GM11168 (cell line): Measurements from ENCODE around the gene ETS2.

Experiments
- in situ Hi-C: fragments of 300-500 bp; cut with MboI; formaldehyde crosslinking; loops from one replicate; pipeline ENCODE4 v1.12.0; 2022; ENCODE audit warnings: low sequenced_read_pairs; ENCODE audit not compliant: unreplicated experiment

Gene ETS2

DNA sequence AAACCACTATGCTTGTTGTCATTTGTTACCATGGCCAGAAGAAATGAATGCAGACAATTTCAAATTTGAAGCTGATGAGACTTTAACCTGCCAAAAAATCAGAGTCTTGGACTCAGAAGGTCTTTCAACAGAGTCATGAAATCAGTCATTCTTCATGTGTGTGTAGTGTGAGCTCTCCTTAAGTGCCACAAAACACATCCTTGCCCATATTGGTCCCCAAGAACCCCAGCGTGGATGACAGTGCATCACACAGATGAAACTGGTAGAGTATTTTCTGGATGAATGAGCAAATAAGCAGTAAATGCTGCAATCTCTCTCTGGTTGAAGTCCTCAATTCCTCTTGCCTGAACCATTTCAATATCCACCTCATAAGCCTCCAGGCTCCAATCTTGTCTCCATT lies 28.7 kb upstream of the ETS2 start:
- in situ Hi-C loops: no loop called here

- in situ Hi-C loops: no loop called here
These were observed 28.2 kb upstream of the ETS2 start for GRCh38 chr21:38777531-38777930.

GRCh38 chr21:38780879-38781278 lies 24.9 kb upstream of the ETS2 start:
- in situ Hi-C loops: no loop called here

GRCh38 chr21:38784458-38785266 lies 21.1 kb upstream of the ETS2 start:
- in situ Hi-C loops: no loop called here

DNA sequence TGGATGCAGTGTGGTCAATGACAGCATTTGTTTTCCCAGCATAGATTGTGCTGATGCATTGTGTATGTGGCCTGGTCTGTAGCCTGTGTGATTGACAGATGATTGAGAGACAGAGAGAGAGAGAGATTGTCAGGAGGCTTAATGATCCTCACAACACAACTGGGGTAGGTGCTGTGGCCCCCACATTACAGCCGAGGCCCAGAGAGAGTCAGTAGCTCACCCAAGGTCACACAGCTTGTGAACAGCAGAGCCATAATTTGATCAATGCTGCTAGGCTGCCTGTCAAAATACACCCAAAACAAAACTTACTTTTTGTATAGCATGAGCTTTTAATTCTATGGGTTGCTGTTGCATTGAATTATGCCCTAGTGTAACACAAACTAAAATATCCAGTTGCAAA lies 20.2 kb upstream of the ETS2 start:
- in situ Hi-C loops: no loop called here

- in situ Hi-C loops: no loop called here
These were observed 18.7 kb upstream of the ETS2 start for GRCh38 chr21:38787016-38787415.

GRCh38 chr21:38787461-38788274 lies 18.1 kb upstream of the ETS2 start:
- in situ Hi-C loops: no loop called here

DNA sequence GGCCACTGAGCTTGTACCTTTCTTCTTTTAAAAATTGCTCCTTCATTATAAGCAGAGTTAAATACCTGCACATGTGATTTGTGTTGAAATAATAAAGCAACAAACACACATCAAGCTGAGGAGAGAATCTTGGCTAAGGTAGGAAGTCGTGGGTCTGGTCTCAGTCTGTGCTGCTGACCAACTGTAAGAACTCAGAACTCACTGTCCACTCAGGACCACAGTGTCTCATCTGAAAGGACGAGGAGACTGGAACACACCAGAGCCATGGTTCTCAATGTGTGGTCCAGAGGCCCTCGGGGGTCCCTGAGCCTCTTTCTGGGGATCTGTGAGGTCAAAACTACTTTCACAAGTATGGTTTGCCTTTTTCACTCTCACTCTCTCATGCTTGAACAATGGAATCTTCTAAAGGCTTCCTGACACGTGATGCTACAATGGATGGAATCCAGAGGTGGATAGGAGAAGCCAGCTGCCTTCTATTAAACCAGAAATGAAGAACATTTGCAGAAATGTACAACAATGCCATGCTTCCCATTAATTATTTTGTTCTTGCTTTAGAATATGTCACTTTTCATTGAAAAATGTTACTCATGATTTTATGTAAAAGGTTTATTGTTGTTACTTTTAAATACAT lies 17.3 kb upstream of the ETS2 start:
- in situ Hi-C loops: no loop called here

DNA sequence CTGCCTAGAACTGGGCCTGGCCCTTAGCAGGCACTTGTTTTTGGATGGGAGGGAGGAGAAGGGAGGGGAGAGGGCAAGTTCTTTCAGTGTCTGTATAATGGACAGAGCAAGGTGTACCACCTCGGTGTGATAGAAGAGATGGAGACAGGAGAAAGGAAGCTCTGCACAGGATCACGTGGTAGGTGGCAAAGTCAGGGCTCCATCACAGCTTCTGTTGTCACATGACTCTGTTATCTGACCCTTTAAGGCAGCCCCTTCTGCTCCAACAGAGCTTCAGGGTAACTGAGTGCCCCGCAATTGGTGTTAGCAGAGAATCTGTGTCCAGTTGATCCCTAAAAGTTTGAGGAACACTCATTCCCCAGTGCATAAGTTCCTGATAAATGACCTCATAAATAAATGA lies 16.5 kb upstream of the ETS2 start:
- in situ Hi-C loops: no loop called here

DNA sequence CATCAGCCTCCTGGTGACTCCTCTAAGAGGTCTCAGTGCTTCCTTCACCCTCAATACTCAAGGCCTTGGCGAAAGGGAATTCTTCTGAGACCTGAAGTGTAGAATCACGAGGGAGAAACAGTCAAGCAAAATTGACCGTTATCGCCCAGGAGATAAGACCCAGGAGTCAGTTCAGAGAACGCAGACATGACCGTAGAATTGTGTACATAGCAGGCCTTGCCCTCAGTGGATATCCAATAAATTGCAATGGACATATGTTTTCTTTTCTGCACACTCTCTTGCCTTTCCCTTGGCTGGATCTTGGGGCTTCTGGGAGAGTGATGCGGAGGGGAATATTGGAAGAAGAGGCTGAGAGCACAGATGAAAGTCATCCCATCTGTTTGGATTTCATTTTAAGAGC lies 15.7 kb upstream of the ETS2 start:
- in situ Hi-C loops: no loop called here

- in situ Hi-C loops: no loop called here
These were observed 14.8 kb upstream of the ETS2 start for GRCh38 chr21:38790961-38791360.

- in situ Hi-C loops: no loop called here
These were observed 12.9 kb upstream of the ETS2 start for GRCh38 chr21:38792676-38793459.

DNA sequence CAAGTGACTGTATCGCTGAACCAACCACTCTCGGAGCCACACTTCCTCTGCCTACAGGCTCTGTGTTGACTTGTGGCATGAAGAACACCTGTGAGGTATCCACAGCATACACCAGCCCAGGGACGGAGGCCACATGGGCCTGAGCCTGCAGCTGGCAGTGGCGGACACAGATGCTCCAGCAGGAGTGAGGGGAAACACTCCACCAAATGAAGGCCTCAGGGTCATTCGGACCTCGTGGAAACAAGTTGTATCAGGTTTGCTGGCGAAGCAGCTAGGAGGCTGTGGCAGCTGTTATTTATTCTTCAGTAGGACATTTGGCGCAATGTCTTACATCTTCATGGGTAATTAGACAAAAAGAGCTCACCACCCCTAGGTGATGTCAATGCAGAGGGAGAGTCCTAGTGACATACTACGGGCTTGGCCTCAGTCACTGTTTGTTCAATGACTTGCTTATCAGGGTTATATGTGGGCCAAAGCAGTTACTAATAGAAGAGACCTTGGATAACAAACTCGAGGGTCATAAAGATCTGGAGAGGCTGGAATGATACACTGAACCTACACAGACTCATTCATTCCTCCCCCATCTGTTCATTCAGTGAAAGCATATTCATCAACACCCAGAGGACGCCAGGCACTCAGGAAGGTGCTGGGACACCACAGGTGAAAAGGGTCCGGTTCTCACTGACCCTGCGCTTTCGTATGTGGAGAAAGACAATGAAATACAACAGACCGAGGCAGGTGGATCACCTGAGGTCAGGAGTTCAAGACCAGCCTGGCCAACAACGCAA lies 11.6 kb upstream of the ETS2 start:
- in situ Hi-C loops: no loop called here

DNA sequence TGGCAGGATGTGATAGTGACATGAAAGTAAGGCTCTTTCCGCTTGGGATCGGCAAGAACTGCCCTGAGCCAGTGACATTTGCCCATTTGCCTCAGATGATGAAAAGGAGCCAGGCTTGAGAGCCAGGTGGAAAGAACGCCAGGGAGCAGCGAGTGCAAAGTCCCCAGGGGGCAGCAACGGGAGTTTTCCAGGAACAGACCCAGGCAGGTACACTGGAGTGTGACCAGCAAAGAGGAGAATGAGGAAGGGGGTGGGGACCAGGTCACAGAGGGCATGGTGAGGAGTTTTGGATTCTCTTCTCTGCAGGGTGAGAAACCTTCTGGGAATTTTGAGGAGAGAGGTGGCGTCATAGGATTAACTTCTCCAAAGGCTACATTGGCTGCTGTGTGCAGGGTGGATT lies 10.8 kb upstream of the ETS2 start:
- in situ Hi-C loops: no loop called here

DNA sequence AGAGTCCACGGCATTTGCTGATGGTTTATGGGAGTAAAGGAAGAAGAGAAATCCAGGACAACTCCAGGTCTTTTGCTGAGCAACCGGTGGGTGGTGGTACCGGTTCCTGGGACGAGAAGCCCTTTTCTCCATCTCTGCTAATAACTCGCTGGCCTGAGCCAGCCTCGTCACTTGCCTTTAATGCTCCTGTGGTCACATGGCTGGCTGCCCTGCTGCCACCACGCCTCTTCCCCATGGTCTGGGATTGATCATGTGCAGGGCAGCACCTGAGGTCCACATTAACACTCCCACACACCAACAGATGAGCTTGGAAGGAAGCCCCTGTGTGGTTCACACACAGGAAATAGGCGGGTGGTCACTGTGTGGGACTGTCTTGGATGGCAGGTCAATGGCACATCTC lies 10.3 kb upstream of the ETS2 start:
- in situ Hi-C loops: no loop called here

- in situ Hi-C loops: no loop called here
These were observed 9.3 kb upstream of the ETS2 start for GRCh38 chr21:38796424-38796823.

DNA sequence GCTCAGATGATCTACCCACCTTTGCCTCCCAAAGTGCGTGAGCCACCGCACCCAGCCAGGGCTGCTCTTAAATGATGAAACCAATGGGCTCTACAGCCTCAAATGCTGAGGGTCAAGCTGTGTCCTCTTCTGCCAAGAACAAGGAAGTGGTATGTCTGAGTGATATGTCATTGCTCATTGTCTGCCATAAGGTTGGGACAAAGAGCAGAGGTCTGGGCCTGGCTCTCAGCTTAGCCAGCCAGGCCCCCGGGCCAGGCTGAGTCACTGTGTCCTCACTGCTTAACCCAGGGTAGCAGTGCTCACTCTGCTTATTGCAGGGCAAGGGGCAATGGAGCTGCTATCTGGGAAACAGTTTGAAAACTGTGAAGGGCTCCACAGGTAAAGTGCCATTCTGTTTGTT lies 8.3 kb upstream of the ETS2 start:
- in situ Hi-C loops: no loop called here

DNA sequence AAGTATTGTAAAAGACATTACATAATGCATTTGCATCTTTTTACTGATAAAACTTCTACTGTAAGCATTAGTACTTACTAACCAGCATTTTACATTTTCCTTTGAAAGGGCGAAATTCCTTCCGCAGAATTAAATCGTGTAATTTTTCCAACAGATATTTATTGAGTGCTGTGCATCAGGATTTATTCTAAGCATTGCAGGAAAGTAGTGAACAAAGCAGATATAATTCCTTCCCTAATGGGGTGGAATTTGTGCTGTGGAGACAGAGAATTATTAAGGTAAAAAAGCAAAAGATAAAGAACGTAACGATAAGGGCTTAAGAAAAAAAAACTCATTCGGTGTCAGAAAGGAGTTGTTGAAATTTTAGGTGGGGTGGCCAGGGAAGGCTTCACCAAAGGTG lies 7.6 kb upstream of the ETS2 start:
- in situ Hi-C loops: no loop called here

DNA sequence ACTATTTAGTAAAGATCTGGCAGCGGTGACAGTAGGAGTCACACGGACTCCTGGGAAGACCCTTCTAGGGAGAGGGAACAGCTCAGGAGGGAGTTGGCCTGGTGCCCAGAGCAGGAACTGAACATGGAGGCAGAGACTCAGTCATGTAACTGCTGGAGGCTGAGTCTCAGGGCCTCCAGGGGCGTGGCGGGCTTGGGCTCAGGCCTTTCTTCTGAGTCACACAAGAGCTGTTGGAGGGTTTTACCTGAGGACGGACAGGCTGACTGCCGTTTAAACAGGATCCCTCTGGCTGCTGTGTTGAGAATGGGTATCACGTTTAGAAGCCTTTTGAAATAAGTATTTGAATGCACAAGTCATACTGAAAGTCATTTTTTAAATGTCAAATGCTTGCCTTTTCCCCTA lies 7.2 kb upstream of the ETS2 start:
- in situ Hi-C loops: no loop called here
